ENCODE data around the gene HTR3E. TPM values are rescaled to one million over a fixed set of nuclear protein-coding genes. Genes with fewer than 3 reads are reported as not detected.

Gene HTR3E
- total RNA-seq, 3 donors from 2014 or later, result not detected

- no peak for TF ChIP-seq POLR2AphosphoS5 (IDR thresholded peaks at IDR 0.05)
- TF ChIP-seq POLR2A (IDR thresholded peaks at IDR 0.05), result no peak
- no peak for TF ChIP-seq CTCF (IDR thresholded peaks at IDR 0.05)
- no peaks in the 10 kb centered on the region for H3K27me3 ChIP-seq
- no peak overlapping the region for H3K27ac ChIP-seq
- DNase-seq (ENCODE audit: low spot score in 2 of 2), result no peak
- H3K4me3 ChIP-seq, result no peak overlapping the region
- intact Hi-C loops (cut with DNase I; ENCODE audit: low total_unique reads), result no loop called here
- H3K9me3 ChIP-seq, result no peaks in the 10 kb centered on the region
- H3K36me3 ChIP-seq, result no peaks in the 10 kb centered on the region
- no peaks in the 10 kb centered on the region for H3K4me1 ChIP-seq
Observed at GRCh38 chr3:184082465-184082864, 14.4 kb upstream of the HTR3E start.

GRCh38 chr3:184085389-184085852 lies 11.4 kb upstream of the HTR3E start:
- Histone ChIP-seq H3K9me3 (no peaks in the 10 kb centered on the region), H3K4me3 (no peak overlapping the region), H3K4me1 (no peaks in the 10 kb centered on the region), H3K27ac (no peak overlapping the region), H3K27me3 (no peaks in the 10 kb centered on the region), H3K36me3 (no peaks in the 10 kb centered on the region)
- intact Hi-C loops (cut with DNase I; ENCODE audit: low total_unique reads), result no loop called here
- TF ChIP-seq POLR2AphosphoS5 (IDR thresholded peaks at IDR 0.05), result no peak
- no peak for TF ChIP-seq CTCF (IDR thresholded peaks at IDR 0.05)
- TF ChIP-seq POLR2A (IDR thresholded peaks at IDR 0.05), result no peak
- DNase-seq (ENCODE audit: low spot score in 2 of 2), result no peak

- intact Hi-C loops (cut with DNase I; ENCODE audit: low total_unique reads), result no loop called here
- H3K27ac ChIP-seq, result no peak overlapping the region
- DNase-seq (ENCODE audit: low spot score in 2 of 2), result no peak
- no peaks in the 10 kb centered on the region for H3K4me1 ChIP-seq
- H3K36me3 ChIP-seq, result no peaks in the 10 kb centered on the region
- H3K4me3 ChIP-seq, result no peak overlapping the region
- peaks cover 16 to 21% of the 10 kb centered on the region in 2 donors for H3K9me3 ChIP-seq
- no peak for TF ChIP-seq POLR2A (IDR thresholded peaks at IDR 0.05)
- H3K27me3 ChIP-seq, result no peaks in the 10 kb centered on the region
Observed at GRCh38 chr3:184092199-184092598, 4.7 kb upstream of the HTR3E start.

GRCh38 chr3:184097556-184097955 lies 692 bp downstream of the HTR3E start:
- H3K4me3 ChIP-seq, result no peak overlapping the region
- TF ChIP-seq POLR2AphosphoS5 (IDR thresholded peaks at IDR 0.05), result no peak
- TF ChIP-seq CTCF (IDR thresholded peaks at IDR 0.05), result no peak
- no peak for TF ChIP-seq POLR2A (IDR thresholded peaks at IDR 0.05)
- H3K27ac ChIP-seq, result no peak overlapping the region
- no peaks in the 10 kb centered on the region for H3K36me3 ChIP-seq
- peaks cover 7% of the 10 kb centered on the region in 2 donors for H3K9me3 ChIP-seq
- no peak for DNase-seq (ENCODE audit: low spot score in 2 of 2)
- H3K4me1 ChIP-seq, result no peaks in the 10 kb centered on the region
- H3K27me3 ChIP-seq, result no peaks in the 10 kb centered on the region
- intact Hi-C loops (cut with DNase I; ENCODE audit: low total_unique reads), result no loop called here

- H3K9me3 ChIP-seq, result no peaks in the 10 kb centered on the region
- intact Hi-C loops (cut with DNase I; ENCODE audit: low total_unique reads), result no loop called here
- H3K4me3 ChIP-seq, result no peak overlapping the region
- no peaks in the 10 kb centered on the region for H3K27me3 ChIP-seq
- no peak overlapping the region for H3K27ac ChIP-seq
- no peak for TF ChIP-seq POLR2AphosphoS5 (IDR thresholded peaks at IDR 0.05)
- TF ChIP-seq POLR2A (IDR thresholded peaks at IDR 0.05), result no peak
- TF ChIP-seq CTCF (IDR thresholded peaks at IDR 0.05), result no peak
- no peak for DNase-seq (ENCODE audit: low spot score in 2 of 2)
- no peaks in the 10 kb centered on the region for H3K36me3 ChIP-seq
- no peaks in the 10 kb centered on the region for H3K4me1 ChIP-seq
Observed at GRCh38 chr3:184099806-184100686, 3.2 kb downstream of the HTR3E start.
